ENCODE measurements around the gene HS6ST1. TPM values are rescaled to one million over a fixed set of nuclear protein-coding genes. Genes with fewer than 3 reads are reported as not detected.

HS6ST1 gene
- total RNA-seq, 2 experiments from 2014 or later, result 13.6 to 17.6 TPM

GRCh38 chr2:128361376-128362131, 42.9 kb upstream of the HS6ST1 start:
- H3K4me2 ChIP-seq (ENCODE audit: low read length), result no peak overlapping the region
- no peak overlapping the region for H2AFZ ChIP-seq (ENCODE audit: low read length)
- BruUV-seq (replicated peaks), result no TSS peak
- H3K27ac ChIP-seq (ENCODE audit: low read depth, low read length, poor library complexity, severe bottlenecking), result no peak overlapping the region
- intact Hi-C loops (cut with micrococcal nuclease; ENCODE audit: unreplicated experiment), result no loop called here
- H3K9me2 ChIP-seq (ENCODE audit: insufficient read depth, low read length), result no peaks in the 10 kb centered on the region
- POLR2A ChIA-PET, result no interaction called here
- TF ChIP-seq CTCF (conservative IDR thresholded peaks at IDR 0.05; ENCODE audit: low read length) (no peak), EZH2phosphoT487 (IDR thresholded peaks at IDR 0.05; ENCODE audit: borderline replicate concordance, low read depth, low read length) (no peak)
- no peaks in the 10 kb centered on the region for H3K36me3 ChIP-seq (ENCODE audit: insufficient read depth, low read length)
- H4K20me1 ChIP-seq (ENCODE audit: insufficient read depth, low read length), result no peaks in the 10 kb centered on the region
- H3K9me3 ChIP-seq (ENCODE audit: low read length), result no peaks in the 10 kb centered on the region
- CTCF ChIA-PET (ENCODE audit: unreplicated experiment), result no interaction called here
- H3K4me3 ChIP-seq (ENCODE audit: low read depth, low read length, poor library complexity, severe bottlenecking), result no peak overlapping the region
- H3K79me2 ChIP-seq (ENCODE audit: insufficient read depth, low read depth, low read length), result no peaks in the 10 kb centered on the region
- no peak for DNase-seq (ENCODE audit: low spot score)
- no peaks in the 10 kb centered on the region for H3K4me1 ChIP-seq (ENCODE audit: insufficient read depth, low read length, poor library complexity, severe bottlenecking)

DNA sequence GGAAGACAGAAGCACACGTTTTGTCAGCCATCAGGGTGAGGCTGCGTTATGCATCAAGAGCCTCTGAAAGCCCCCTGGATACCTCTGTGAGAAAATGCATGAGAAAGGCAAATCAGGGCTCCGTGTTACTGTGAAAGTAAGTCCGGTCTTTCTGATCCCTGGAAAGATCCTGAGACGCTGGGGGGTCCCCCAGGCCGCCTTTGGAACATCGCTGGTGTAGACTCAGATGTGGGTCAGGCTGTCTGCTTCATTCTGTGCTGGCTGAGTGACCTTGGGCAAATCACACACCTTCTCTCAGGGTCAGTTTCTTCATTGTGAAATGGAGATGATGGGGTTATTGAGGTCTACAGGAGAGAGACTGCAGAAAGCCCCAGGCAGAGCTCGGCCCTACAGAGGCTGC, 42.0 kb upstream of the HS6ST1 start:
- Histone ChIP-seq H3K36me3 (ENCODE audit: insufficient read depth, low read length) (no peaks in the 10 kb centered on the region), H2AFZ (ENCODE audit: low read length) (no peak overlapping the region), H3K27ac (ENCODE audit: low read depth, low read length, poor library complexity, severe bottlenecking) (no peak overlapping the region), H3K4me2 (ENCODE audit: low read length) (no peak overlapping the region), H3K4me3 (ENCODE audit: low read depth, low read length, poor library complexity, severe bottlenecking) (no peak overlapping the region), H4K20me1 (ENCODE audit: insufficient read depth, low read length) (no peaks in the 10 kb centered on the region), H3K9me2 (ENCODE audit: insufficient read depth, low read length) (no peaks in the 10 kb centered on the region), H3K9me3 (ENCODE audit: low read length) (no peaks in the 10 kb centered on the region), H3K4me1 (ENCODE audit: insufficient read depth, low read length, poor library complexity, severe bottlenecking) (no peaks in the 10 kb centered on the region), H3K79me2 (ENCODE audit: insufficient read depth, low read depth, low read length) (no peaks in the 10 kb centered on the region)
- TF ChIP-seq EZH2phosphoT487 (IDR thresholded peaks at IDR 0.05; ENCODE audit: borderline replicate concordance, low read depth, low read length) (no peak), CTCF (conservative IDR thresholded peaks at IDR 0.05; ENCODE audit: low read length) (no peak)
- ChIA-PET POLR2A (no interaction called here), CTCF (ENCODE audit: unreplicated experiment) (no interaction called here)
- intact Hi-C loops (cut with micrococcal nuclease; ENCODE audit: unreplicated experiment), result no loop called here
- no TSS peak for BruUV-seq (replicated peaks)
- DNase-seq (ENCODE audit: low spot score), result no peak

- no peak for TF ChIP-seq EZH2phosphoT487 (IDR thresholded peaks at IDR 0.05; ENCODE audit: borderline replicate concordance, low read depth, low read length)
- no peak for TF ChIP-seq CTCF (conservative IDR thresholded peaks at IDR 0.05; ENCODE audit: low read length)
- Histone ChIP-seq H3K79me2 (ENCODE audit: insufficient read depth, low read depth, low read length) (no peaks in the 10 kb centered on the region), H2AFZ (ENCODE audit: low read length) (no peak overlapping the region), H3K36me3 (ENCODE audit: insufficient read depth, low read length) (no peaks in the 10 kb centered on the region), H3K4me1 (ENCODE audit: insufficient read depth, low read length, poor library complexity, severe bottlenecking) (no peaks in the 10 kb centered on the region), H3K9me3 (ENCODE audit: low read length) (no peaks in the 10 kb centered on the region), H3K27ac (ENCODE audit: low read depth, low read length, poor library complexity, severe bottlenecking) (no peak overlapping the region), H4K20me1 (ENCODE audit: insufficient read depth, low read length) (no peaks in the 10 kb centered on the region), H3K4me3 (ENCODE audit: low read depth, low read length, poor library complexity, severe bottlenecking) (no peak overlapping the region), H3K4me2 (ENCODE audit: low read length) (no peak overlapping the region), H3K9me2 (ENCODE audit: insufficient read depth, low read length) (no peaks in the 10 kb centered on the region)
- intact Hi-C loops (cut with micrococcal nuclease; ENCODE audit: unreplicated experiment), result no loop called here
- no peak for DNase-seq (ENCODE audit: low spot score)
- ChIA-PET CTCF (ENCODE audit: unreplicated experiment) (no interaction called here), POLR2A (no interaction called here)
- no TSS peak for BruUV-seq (replicated peaks)
These were observed 41.2 kb upstream of the HS6ST1 start for GRCh38 chr2:128359841-128360240.
